ENCODE measurements around the gene SLC22A13. TPM values are rescaled to one million over a fixed set of nuclear protein-coding genes. Genes with fewer than 3 reads are reported as not detected.
A peak's percentile ranks its signal among the peaks of the same experiment; 100 is the strongest.
"Not testable (repeated sequence)": the region's sequence is repeated elsewhere in the genome, so short reads cannot be mapped to it uniquely, and the experiment has no call there.

The SLC22A13 gene
- not detected in 2 replicates for total RNA-seq (2014; rRNA removed; shearing (Covaris generic); ENCODE audit: low replicate concordance)

GRCh38 chr3:38265604-38266307 lies at the start of gene SLC22A13:
Gene SLC22A13, plus strand, starts transcription at chr3:38265812. Its CDS starts 49 bp downstream, at chr3:38265861.
- in situ Hi-C loops (cut with HindIII; ENCODE audit: low pct_unique_long_range_greater_than_20kb, low sequenced_read_pairs): no loop called here
- no peak for DNase-seq (ENCODE audit: low read depth)

- in situ Hi-C loops (cut with HindIII; ENCODE audit: low pct_unique_long_range_greater_than_20kb, low sequenced_read_pairs): no loop called here
- DNase-seq (ENCODE audit: low read depth): no peak
Measured at GRCh38 chr3:38219609-38220197, 45.9 kb upstream of the SLC22A13 start.

GRCh38 chr3:38221005-38221404 lies 44.6 kb upstream of the SLC22A13 start:
- no peak for DNase-seq (ENCODE audit: low read depth)
- in situ Hi-C loops (cut with HindIII; ENCODE audit: low pct_unique_long_range_greater_than_20kb, low sequenced_read_pairs): no loop called here

- no peak for DNase-seq (ENCODE audit: low read depth)
- in situ Hi-C loops (cut with HindIII; ENCODE audit: low pct_unique_long_range_greater_than_20kb, low sequenced_read_pairs): no loop called here
Measured at GRCh38 chr3:38222032-38222634, 43.5 kb upstream of the SLC22A13 start.

DNA sequence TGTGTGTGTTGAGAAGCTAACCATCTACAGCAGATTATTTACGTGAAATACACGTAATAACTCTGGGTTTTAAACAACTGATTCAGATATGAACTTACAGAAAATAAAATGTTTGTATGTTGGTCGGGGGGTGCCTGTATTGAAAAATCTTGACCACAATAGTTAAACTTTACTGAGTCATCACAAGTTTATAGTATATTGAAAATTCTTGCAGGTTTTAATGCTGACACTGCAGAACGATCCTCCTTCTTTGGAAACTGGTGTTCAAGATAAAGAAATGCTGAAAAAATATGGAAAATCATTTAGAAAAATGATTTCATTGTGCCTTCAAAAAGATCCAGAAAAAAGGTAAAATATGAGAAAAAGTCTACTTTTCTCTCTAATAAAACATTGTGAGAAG lies 41.3 kb upstream of the SLC22A13 start:
- no peak for DNase-seq (ENCODE audit: low read depth)
- in situ Hi-C loops (cut with HindIII; ENCODE audit: low pct_unique_long_range_greater_than_20kb, low sequenced_read_pairs): no loop called here

DNA sequence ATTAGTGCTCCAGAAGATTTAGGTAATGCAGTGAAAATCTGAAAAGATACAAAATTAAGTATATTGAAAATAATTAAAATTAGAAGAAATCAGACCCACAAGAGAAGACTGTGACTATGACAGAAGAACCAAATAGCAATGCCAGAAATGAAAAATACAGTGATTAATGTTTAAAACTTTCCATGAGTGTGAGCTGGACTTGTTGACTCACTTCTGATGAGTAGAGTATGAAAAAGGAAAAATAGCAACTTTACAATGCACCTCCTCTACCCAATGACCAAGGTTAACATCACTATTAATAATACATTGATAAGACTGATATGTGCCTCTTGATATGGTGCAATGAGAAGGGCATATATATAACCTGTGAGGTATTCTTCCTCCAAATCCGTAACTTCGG lies 39.3 kb upstream of the SLC22A13 start:
- DNase-seq (ENCODE audit: low read depth): no peak
- in situ Hi-C loops (cut with HindIII; ENCODE audit: low pct_unique_long_range_greater_than_20kb, low sequenced_read_pairs): no loop called here

- DNase-seq (ENCODE audit: low read depth): no peak
- in situ Hi-C loops (cut with HindIII; ENCODE audit: low pct_unique_long_range_greater_than_20kb, low sequenced_read_pairs): no loop called here
Measured at GRCh38 chr3:38227989-38228388, 37.6 kb upstream of the SLC22A13 start.

DNA sequence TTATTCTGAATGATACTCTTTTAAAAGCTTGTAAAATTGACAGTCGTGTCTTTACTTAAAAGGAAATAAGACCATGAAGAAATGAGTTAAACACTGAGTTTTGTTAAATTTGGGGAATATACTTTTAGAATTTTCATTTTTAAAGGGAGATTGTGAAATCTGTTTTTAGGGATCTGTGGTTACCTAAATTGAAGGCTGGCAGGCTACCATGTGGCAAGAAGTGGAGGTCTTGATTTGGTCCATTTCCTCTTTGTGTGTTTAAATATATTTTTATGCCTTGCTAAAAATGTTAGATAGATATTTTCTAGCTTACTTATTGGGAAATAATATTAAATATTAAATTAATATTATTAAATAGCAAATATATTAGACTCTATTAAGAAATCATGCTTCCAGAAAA lies 36.6 kb upstream of the SLC22A13 start:
- DNase-seq (ENCODE audit: low read depth): no peak
- in situ Hi-C loops (cut with HindIII; ENCODE audit: low pct_unique_long_range_greater_than_20kb, low sequenced_read_pairs): no loop called here

DNA sequence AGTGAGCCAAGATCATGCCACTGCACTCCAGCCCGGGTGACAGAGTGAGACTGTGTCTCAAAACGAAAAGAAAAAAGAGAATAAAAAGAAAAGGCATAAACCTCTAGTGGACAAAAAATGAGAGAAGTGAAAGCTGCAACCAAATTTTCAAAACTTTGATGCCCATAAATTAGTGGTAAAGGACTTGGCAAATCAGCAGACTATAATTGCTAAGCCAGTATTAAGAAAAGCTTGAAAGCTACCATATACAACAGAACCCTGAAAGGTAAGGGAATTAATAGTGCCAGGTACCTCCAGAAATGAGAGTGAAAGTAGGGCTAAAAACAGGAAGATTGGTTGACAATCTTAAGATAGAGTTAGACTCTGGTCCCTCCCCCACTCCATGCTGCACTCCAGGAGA lies 32.9 kb upstream of the SLC22A13 start:
- no peak for DNase-seq (ENCODE audit: low read depth)
- in situ Hi-C loops (cut with HindIII; ENCODE audit: low pct_unique_long_range_greater_than_20kb, low sequenced_read_pairs): no loop called here

- in situ Hi-C loops (cut with HindIII; ENCODE audit: low pct_unique_long_range_greater_than_20kb, low sequenced_read_pairs): no loop called here
- DNase-seq (ENCODE audit: low read depth): peak; percentile 1
Measured at GRCh38 chr3:38235466-38235865, 30.1 kb upstream of the SLC22A13 start.

DNA sequence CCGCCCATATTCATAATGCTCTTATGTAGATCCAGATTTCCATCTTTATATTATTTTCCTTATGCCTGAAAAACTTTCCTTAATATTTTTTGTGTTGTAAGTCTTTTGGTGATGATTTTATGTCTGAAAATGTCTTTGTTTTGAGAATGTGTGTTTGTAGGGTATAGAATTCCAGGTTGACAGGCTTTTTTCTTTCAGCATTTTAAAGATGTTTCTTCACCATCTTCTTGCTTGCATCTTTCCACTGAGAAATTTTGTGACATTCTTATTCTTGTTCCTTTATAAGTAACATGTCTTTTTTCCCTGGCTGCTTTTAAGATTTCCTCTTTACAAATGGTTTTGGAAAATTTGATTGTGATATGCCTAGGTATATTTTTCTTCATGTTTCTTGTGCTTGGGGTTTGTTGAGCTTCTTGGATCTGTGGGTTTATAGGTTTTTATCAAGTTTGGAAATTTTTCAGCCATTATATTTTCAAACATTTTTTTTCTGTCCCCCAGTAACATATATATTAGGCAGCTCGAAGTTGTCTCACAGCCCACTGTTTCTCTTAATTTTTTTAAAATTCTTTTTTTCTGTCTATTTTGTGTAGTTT lies 27.1 kb upstream of the SLC22A13 start:
- in situ Hi-C loops (cut with HindIII; ENCODE audit: low pct_unique_long_range_greater_than_20kb, low sequenced_read_pairs): no loop called here
- no peak for DNase-seq (ENCODE audit: low read depth)

DNA sequence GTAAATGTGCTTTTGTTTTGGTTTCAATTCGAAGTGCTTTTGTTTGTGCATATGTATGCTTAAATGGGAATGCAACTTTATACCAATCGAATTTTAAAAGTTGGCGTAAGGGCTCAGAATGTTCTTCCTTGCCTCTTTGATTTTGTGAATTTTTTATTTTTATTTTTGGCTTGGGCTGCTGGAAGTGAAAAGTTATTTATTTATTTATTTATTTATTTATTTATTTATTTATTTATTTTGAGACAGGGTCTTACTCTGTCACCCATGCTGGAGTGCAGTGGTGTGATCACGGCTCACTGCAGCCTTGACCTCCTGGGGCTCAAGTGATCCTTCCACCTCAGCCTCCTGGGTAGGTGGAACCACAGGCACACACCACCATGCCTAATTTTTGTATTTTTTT lies 22.8 kb upstream of the SLC22A13 start:
- in situ Hi-C loops (cut with HindIII; ENCODE audit: low pct_unique_long_range_greater_than_20kb, low sequenced_read_pairs): not testable (repeated sequence)

DNA sequence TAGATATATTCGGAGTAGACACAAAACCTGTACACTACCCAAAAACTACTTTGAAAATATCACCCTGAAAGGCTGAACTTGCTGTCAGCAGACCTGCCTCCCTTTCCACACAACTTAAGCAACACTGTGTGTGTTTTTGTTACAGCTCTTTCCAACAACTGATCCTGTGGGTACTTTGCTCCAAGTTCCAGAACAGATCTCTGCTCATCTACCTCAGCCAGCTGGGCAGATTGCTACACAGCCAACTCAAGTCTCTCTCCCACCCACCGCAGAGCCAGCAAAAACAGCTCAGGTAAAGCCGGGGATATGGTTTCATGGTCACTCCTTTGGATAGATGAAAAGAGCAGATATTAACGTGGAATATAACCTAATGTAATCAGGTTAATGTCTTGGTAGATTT lies 19.7 kb upstream of the SLC22A13 start:
- DNase-seq (ENCODE audit: low read depth): no peak
- in situ Hi-C loops (cut with HindIII; ENCODE audit: low pct_unique_long_range_greater_than_20kb, low sequenced_read_pairs): no loop called here

More for the DNA sequence above, 22.8 kb upstream of the SLC22A13 start:
- DNase-seq (ENCODE audit: low read depth): not testable (repeated sequence)

GRCh38 chr3:38247366-38248035 lies 18.1 kb upstream of the SLC22A13 start:
- in situ Hi-C loops (cut with HindIII; ENCODE audit: low pct_unique_long_range_greater_than_20kb, low sequenced_read_pairs): no loop called here
- DNase-seq (ENCODE audit: low read depth): peak; percentile 65

- in situ Hi-C loops (cut with HindIII; ENCODE audit: low pct_unique_long_range_greater_than_20kb, low sequenced_read_pairs): no loop called here
- DNase-seq (ENCODE audit: low read depth): no peak
Measured at GRCh38 chr3:38250198-38250597, 15.4 kb upstream of the SLC22A13 start.

DNA sequence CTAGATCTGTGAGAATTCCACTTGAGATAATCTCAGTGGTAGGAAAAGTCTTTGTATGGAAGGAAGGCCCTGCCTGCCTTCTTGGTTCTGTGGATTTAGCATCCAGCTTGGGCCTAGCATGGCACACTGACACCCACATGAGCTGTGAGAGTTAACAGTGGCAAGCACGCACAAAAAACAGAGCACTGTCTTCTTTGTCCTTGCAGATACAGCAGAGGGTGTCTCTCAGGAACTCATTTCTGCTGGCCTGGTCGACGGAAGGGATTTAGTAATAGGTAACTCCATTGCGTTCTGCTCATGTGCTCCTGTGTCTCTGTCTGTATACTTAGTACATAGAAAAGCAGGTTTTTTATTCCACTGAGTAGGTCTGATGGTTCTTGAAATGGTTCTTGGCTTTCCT lies 14.4 kb upstream of the SLC22A13 start:
- DNase-seq (ENCODE audit: low read depth): no peak
- in situ Hi-C loops (cut with HindIII; ENCODE audit: low pct_unique_long_range_greater_than_20kb, low sequenced_read_pairs): no loop called here

DNA sequence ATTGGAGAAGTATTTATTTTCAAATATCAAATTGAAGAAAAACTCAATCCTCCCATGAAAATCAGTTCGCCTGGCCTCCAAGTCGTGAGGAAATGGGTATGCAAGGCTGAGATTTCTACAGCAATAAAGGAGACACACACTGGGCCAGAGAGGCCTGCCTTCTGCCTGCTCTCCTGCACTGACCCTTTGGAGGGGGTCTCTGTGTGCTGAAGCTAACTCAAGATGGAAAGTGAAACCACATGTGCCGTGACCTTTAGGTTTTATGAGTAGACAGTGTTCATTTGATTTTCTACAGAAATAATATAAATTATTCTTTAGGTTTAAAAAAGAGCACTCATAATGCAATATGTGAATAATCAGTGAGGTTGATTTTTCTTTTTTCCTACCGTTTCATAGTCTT lies 11.9 kb upstream of the SLC22A13 start:
- in situ Hi-C loops (cut with HindIII; ENCODE audit: low pct_unique_long_range_greater_than_20kb, low sequenced_read_pairs): no loop called here
- DNase-seq (ENCODE audit: low read depth): no peak

DNA sequence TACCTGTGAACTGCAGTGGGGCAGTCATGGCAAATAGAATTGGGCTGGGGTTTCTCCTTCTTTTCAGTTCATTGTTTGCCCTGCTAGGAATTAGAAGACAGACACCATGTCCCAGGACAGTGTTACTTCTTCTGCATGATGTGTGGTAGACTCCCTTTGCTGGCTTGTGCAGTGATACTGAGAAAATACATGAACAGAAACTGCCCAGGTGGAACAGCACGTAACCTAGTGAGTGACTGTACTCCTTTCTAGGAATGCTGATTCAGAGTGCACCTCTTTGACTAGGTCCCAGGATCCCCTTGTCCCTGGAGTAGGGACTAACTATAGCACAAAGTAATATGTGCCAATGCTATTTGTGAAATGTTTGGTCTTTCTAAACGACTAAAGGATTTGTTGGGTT lies 10.7 kb upstream of the SLC22A13 start:
- DNase-seq (ENCODE audit: low read depth): no peak
- in situ Hi-C loops (cut with HindIII; ENCODE audit: low pct_unique_long_range_greater_than_20kb, low sequenced_read_pairs): no loop called here

DNA sequence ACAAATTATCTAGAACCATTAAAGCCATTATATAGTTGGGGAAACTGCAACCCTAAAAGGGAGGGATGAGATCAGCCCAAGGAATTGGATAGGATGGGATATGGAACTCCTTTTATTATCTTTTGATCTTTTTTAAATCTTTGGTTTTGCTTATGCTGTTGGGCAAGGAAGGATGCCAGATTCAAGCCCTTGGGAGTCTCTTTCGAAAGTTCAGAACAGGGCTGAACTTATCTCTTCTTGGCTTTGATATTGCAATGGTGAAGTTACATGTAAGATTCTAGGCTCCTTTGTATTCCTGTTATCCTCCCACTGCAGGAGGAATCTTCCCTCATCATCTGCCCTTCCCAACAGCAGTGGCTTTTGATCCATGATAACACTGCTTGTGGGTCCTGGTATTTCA lies 10.0 kb upstream of the SLC22A13 start:
- in situ Hi-C loops (cut with HindIII; ENCODE audit: low pct_unique_long_range_greater_than_20kb, low sequenced_read_pairs): no loop called here

More for the DNA sequence above, 10.0 kb upstream of the SLC22A13 start:
- DNase-seq (ENCODE audit: low read depth): no peak

Measured in Caki2 (cell line).